Hematopoietic multipotent progenitor cell treated with erythropoietin and hydrocortisone succinate and interleukin-3 and kit ligand, for 8 days (in vitro differentiated cells): ENCODE measurements around the gene ATP8A2.

ENCODE experiments used
- DNase-seq: peaks from one replicate; pipeline ENCODE4 v3.0.0-alpha.2; 2015

ATP8A2 gene

GRCh38 chr13:26022538-26023292 is 650.9 kb downstream of the ATP8A2 start:
- DNase-seq, result no peak

DNA sequence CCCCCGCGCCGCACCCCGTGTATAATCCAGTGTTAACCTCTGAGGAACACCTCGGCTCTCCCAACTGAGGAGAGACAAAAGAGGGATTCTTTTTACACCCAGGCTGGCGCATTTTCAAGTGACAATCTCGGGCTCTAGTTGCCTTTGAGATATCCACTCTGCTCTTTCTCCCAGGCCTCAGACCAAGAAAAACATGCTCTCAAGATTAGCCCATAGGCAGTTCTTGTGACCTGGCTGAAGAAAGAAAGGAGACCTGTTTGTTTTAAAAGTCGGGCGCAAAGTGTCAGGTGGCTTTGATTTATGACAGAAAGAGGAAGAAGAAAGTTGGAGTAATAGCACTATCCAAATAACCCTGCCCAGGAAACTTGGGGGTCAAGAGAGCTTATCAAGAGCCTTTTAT is 652.8 kb downstream of the ATP8A2 start:
- no peak for DNase-seq

- DNase-seq, result no peak
Measured at GRCh38 chr13:26025196-26025595, 653.4 kb downstream of the ATP8A2 start.

GRCh38 chr13:26025771-26026170 is 654.0 kb downstream of the ATP8A2 start:
- DNase-seq, result no peak

DNA sequence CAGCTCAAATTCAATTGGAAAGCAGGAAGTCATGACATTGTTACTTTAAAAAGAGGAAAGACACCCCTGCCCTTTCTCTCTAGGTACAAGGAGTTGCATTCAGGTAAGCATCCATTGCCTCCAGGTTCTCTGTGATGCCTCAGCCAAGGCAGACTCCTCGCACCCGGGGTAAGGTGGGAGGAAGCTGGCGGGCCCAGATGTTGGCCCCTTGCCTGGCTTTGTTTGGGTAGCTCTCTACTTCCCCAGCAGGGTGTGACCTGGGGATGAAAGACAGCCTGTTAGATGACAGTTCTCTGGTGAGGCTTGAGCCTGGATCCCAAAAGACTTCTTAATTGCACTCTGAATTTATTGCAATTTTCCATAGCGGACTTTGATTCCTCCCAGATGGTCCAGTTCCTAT is 654.4 kb downstream of the ATP8A2 start:
- no peak for DNase-seq

- no peak for DNase-seq
Measured at GRCh38 chr13:26029581-26030136, 657.9 kb downstream of the ATP8A2 start.

- no peak for DNase-seq
Measured at GRCh38 chr13:26030331-26030730, 658.6 kb downstream of the ATP8A2 start.

DNA sequence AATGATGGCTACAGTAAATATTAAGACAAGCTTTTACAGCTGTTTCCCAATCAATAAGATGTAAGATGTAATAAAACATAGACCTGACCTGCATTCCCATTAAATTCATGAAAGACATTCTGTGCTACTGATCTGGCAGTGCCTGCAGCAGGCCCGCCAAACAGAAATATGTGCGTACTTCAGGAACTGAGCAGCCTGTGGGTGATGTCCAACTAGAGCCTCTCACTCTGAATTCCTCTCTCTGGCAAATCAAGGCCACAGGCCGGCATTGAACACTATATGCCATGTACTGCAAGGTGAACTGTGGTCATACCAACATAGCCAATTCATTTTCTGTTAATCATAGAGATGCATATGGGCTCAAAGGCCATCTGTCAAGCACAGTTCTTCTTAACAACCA is 662.2 kb downstream of the ATP8A2 start:
- DNase-seq, result no peak

GRCh38 chr13:26036383-26036782 is 664.6 kb downstream of the ATP8A2 start:
- DNase-seq, result no peak

- peak; percentile 35 for DNase-seq
Measured at GRCh38 chr13:26037302-26037701, 665.5 kb downstream of the ATP8A2 start.

DNA sequence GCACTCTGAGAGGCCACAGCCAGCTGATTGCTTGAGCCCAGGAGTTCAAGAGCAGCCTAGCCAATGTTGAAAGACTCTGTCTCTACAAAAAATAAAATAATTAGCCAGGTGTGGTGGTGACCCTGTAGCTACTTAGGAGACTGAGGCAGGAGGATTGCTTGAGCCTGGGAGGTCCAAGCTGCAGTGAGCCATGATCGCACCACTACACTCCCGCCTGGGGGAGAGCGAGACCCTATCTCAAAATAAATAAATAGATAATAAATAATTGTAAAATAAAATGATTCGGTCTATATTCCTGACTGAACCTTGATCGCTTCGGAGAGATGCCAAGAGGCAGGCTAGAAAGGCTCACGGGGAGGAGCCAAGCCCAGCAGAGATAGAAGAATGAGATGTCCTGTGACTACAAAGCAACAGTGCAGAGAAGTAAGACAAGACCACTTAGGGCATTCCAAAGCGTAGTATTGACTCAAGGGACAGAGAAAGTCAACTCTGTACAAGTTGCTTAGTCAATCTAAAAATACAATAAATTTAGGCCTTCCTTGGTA is 667.2 kb downstream of the ATP8A2 start:
- DNase-seq, result no peak

DNA sequence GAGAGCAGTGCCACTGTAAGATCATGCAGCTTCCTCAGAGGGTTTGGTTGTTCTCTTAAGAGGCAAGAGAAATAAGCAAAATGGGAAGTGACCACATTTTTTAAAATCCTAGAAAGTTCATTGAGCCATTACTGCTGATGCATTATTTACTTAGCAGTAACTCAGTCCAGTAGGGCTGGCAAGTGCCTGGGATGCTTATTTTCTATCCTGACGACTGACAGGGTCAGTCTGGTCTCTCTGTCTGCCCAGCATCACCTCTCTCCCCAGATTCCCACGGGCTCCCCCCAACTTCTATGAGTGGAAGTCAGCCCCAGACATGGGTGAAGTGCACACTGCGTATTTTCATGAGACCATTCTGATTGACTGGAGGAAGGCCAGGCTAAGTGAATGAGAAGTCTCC is 669.7 kb downstream of the ATP8A2 start:
- no peak for DNase-seq

DNA sequence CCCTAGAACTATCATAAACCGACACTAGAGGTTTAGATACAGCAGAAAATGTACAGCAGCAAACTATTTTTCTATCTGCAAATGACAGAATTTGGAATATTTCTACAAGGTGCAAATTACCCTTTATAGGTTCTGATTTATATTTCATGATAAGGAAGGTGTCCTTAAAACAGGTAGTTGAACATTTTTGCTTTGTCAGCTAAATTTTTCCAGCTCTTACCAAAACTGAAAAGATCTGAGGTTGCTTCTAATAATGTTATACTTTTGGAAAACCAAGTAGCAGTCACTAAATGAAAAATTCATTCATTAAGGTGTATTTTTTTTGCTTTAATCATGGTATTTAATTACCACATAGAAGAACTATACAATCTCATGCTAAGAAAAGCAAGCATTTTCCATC is 671.0 kb downstream of the ATP8A2 start:
- no peak for DNase-seq

GRCh38 chr13:26045142-26045541 is 673.4 kb downstream of the ATP8A2 start:
- no peak for DNase-seq

DNA sequence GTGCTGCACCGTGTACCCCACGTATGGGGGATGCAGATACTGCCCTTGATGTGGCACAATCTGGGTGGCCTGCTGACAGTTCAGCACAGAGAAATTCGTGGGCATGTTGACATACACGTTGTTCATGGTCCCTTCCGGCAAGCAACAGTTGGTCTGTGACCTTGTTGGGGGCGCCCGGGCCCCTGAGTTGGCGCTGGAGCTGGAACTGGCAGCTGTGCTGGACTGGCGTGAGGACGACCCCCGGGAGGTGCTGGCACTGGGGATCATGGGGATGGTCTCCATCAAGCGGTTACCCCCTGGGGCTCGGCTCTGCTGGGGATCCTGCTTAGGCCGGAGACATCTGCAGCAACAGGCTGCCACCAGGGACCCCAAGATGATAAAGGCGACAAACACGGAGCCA is 674.9 kb downstream of the ATP8A2 start:
- no peak for DNase-seq

DNA sequence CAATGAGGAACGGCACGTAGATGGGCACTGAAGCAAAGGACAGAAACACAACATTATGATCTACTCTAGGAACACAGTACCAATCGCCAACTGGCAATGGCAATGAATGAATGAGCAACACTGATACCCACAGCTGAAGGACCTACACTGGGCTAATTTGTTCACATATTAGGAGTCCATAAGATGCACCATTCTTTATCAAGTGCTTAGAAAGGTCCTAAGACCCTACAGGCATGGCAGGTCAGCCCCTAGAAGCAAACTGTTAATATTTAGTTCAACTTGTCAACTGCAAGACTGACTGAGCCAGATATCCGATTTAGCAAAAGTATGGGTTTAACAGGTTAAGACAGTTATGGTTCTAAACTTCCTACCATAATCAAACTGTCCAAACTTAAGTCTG is 675.3 kb downstream of the ATP8A2 start:
- no peak for DNase-seq

GRCh38 chr13:26048741-26049140 is 677.0 kb downstream of the ATP8A2 start:
- no peak for DNase-seq

GRCh38 chr13:26050568-26051230 is 678.9 kb downstream of the ATP8A2 start:
- DNase-seq, result no peak

DNA sequence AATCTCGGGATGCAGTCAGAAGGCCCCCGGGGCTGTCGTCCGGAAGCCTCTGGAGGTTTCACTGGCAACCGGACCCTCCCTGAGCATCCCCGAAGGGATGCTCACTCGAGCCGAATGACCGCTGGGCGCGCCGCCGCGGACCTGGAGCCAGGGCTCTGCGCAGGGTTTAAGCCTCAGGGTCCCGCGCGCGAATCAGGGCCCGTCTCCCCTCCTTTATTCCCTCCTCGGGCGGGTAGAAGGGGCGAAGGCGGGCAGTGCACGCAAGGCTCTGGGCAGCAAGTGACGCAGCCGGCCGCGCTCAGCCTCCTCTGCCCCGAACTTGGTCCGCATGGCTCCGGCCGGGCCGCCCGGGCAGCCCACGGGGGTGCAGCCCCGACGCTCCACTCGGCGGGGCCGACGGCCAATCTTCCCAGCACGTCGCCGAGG is 679.5 kb downstream of the ATP8A2 start:
- no peak for DNase-seq

DNA sequence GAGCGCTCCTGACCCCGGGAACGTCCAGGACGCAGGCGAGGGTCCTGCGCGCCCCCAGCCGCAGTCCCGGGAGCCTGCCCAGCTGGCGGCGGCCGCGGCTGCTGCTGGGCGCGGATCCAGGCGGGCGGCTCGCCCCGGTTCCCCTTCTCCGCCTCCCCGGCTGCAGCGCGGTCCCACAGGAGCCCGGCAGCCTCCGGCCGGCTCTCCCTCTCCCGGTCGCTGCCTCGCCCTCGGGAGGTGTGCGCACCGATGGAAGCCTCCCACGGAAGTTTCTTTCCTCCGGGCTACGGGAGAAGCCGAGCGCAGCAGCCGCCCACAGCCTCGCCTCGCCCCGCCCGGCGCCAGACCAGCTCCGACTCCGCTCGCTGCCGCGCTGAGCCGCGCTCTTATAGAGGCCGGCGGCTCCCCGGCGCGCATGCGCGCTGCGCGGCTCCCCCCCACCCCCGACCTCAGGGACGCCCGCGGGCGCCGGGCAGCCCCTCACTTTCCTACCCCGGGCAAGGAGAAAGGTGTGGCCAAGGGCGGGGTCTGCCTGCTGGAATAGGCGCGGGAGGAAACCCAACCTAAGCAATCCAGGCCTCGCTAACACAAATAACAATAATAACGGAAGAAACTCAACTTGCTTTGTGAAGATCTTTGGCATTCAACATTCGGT is 680.0 kb downstream of the ATP8A2 start, which contains the start of gene SHISA2:
Gene SHISA2 (minus strand): TSS at position 360 of the 655 bp plus-strand sequence. CDS start 1,041 bp downstream, outside the sequence.
- peak; percentile 9 for DNase-seq

DNA sequence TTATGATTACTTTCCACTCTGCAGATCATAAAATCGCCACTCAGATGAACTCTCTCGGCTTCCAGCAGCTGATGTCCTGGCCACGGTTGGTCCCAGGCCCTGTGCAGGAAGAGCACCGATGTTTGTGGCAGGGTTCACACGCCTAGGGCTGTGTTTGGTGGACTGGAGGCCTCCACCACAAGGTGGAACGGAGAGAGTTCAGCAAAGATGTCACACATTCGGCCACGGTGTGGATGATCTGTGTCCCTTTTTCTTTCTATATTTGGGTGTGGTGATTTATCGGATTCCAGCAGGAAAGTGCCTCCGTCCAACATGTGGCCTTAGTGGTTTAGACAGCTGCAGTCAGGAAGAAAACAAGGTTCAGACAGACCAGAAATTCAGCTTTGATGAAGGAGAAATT is 680.6 kb downstream of the ATP8A2 start:
- no peak for DNase-seq

DNA sequence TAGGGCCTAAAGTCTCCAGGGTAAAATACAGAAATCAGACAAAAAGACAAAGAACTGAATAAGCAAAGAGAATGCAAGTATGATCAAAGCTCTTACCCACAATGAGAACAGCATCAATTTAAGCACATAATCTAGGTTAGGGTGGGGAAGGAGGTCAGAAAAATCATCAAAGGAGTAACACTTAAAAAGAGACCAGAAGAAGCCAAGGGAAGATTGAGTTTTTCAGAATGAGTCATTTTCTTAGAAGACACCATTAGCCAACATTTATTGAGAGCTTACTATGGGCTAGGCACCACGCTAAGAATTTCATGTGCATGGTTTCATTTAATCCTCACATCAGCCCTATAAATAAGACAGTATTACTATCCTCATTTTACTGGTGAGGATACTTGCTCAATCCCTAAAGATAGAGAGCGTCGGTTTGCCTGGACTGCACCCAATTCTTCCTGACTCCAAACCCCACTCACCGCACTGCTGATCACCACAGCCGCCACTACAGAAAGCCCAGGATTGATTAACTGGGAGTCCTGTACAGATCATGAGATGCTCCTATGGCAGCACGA is 681.7 kb downstream of the ATP8A2 start:
- no peak for DNase-seq

- no peak for DNase-seq
Measured at GRCh38 chr13:26054896-26055295, 683.1 kb downstream of the ATP8A2 start.
